ENCODE data around the gene SDCCAG8.

Gene SDCCAG8

GRCh38 chr1:243469497-243469896 lies 213.7 kb downstream of the SDCCAG8 start:
- no peak for DNase-seq (ENCODE audit: extremely low read depth, low read depth)
- TF ChIP-seq CTCF (IDR thresholded peaks at IDR 0.05; ENCODE audit: low read depth, low read length, missing control alignments), result no peak
- no peak overlapping the region for H3K4me3 ChIP-seq (replicated peaks; ENCODE audit: low read depth, low read length)

GRCh38 chr1:243470502-243470901 lies 214.7 kb downstream of the SDCCAG8 start:
- TF ChIP-seq CTCF (IDR thresholded peaks at IDR 0.05; ENCODE audit: low read depth, low read length, missing control alignments), result no peak
- H3K4me3 ChIP-seq (replicated peaks; ENCODE audit: low read depth, low read length), result no peak overlapping the region
- DNase-seq (ENCODE audit: extremely low read depth, low read depth), result no peak

DNA sequence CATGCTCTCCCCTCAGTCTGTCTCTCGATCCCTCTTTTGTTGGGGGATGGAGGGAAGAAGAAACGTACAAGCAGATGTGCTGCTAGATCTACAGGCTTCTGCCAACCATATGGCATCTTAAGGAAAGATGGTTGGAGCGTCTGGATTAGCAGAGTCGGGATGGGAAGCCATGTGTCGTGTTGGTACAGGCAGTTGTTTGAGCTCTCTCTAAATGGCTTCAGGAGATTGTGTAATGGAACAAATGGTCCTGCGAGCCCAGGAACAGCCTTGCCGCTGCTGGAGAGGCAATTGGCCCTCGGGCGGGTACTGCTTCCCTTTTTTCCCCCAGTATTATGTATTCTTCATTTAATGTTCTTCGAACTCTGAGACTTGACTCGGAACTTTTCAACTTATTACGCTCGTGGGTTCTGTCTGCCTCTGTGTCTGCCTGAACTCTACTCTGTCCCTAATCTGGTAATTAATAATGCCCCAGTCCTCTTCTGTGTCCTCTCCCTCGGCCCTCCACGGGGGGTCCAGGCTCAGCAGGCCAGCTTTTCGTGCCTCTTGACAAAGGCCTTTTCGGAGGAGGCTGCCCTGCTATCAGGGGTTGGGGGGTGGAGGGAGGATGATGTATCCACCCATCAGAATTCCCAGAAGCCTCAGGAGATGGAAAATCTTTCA lies 215.3 kb downstream of the SDCCAG8 start:
- no peak for DNase-seq (ENCODE audit: extremely low read depth, low read depth)
- H3K4me3 ChIP-seq (replicated peaks; ENCODE audit: low read depth, low read length), result no peak overlapping the region
- TF ChIP-seq CTCF (IDR thresholded peaks at IDR 0.05; ENCODE audit: low read depth, low read length, missing control alignments), result no peak

GRCh38 chr1:243471754-243472745 lies 216.2 kb downstream of the SDCCAG8 start:
- no peak for DNase-seq (ENCODE audit: extremely low read depth, low read depth)
- no peak for TF ChIP-seq CTCF (IDR thresholded peaks at IDR 0.05; ENCODE audit: low read depth, low read length, missing control alignments)
- no peak overlapping the region for H3K4me3 ChIP-seq (replicated peaks; ENCODE audit: low read depth, low read length)

- TF ChIP-seq CTCF (IDR thresholded peaks at IDR 0.05; ENCODE audit: low read depth, low read length, missing control alignments), result no peak
- peak overlapping the region; percentile 22 for H3K4me3 ChIP-seq (replicated peaks; ENCODE audit: low read depth, low read length)
- no peak for DNase-seq (ENCODE audit: extremely low read depth, low read depth)
Observed at GRCh38 chr1:243473227-243474135, 217.6 kb downstream of the SDCCAG8 start.

GRCh38 chr1:243474136-243474881 lies 218.5 kb downstream of the SDCCAG8 start:
- DNase-seq (ENCODE audit: extremely low read depth, low read depth), result no peak
- H3K4me3 ChIP-seq (replicated peaks; ENCODE audit: low read depth, low read length), result no peak overlapping the region
- TF ChIP-seq CTCF (IDR thresholded peaks at IDR 0.05; ENCODE audit: low read depth, low read length, missing control alignments), result no peak

All from HFF-Myc (cell line).